ENCODE measurements around the gene ZNRF2.

DNA sequence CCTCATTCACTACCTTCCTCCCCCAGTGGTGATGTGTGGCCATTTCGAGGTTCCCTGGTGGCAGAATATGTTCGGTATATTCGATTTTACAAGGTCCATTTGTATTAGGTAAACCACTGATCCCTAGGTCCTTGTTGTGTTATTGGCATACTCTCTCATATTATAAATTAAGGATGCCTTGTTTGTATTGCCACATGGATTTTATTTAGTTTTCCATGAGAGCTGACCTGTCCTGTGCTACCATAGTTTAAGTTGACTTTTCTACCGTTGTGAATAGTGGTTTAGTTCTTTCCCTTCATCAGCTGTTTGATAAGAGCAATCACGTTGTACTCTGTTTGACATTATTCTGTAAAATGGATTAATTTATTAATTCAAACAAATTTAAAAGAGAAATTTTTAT is 29.4 kb downstream of the ZNRF2 start:
- TF ChIP-seq BHLHE40 (IDR thresholded peaks at IDR 0.05; ENCODE audit: borderline replicate concordance): no peak
- TF ChIP-seq HDGF (IDR thresholded peaks at IDR 0.05; ENCODE audit: borderline replicate concordance): no peak
- TF ChIP-seq ARNT (IDR thresholded peaks at IDR 0.05): no peak
- TF ChIP-seq SP1 (IDR thresholded peaks at IDR 0.05): no peak
- no peak for TF ChIP-seq TARDBP (IDR thresholded peaks at IDR 0.05)
- TF ChIP-seq ELF4 (IDR thresholded peaks at IDR 0.05): no peak
- TF ChIP-seq FOXK2 (IDR thresholded peaks at IDR 0.05): no peak
- TF ChIP-seq NFRKB (IDR thresholded peaks at IDR 0.05): no peak
- no peak for TF ChIP-seq FOXM1 (IDR thresholded peaks at IDR 0.05; ENCODE audit: borderline replicate concordance)
- no peak for TF ChIP-seq SUZ12 (IDR thresholded peaks at IDR 0.05)
- no peak for TF ChIP-seq FOXA1 (IDR thresholded peaks at IDR 0.05)
- TF ChIP-seq LEF1 (IDR thresholded peaks at IDR 0.05; ENCODE audit: borderline replicate concordance): no peak
